Loucy (cell line): Measurements from ENCODE around the gene DAGLB.

Source experiments
- EZH2phosphoT487 ChIP-seq: fragments of 200-600 bp; IDR thresholded peaks from 2 replicates; pipeline ENCODE4 v1.6.1; 2018; ENCODE audit warnings: antibody characterized with exemption, mild to moderate bottlenecking, moderate library complexity, borderline replicate concordance
- TF ChIP-seq, protein P1 (sequence below): fragments of 200-600 bp; sonication (generic); conservative IDR thresholded peaks from 2 replicates; pipeline ENCODE4 v1.5.1; 2014; ENCODE audit warnings: mild to moderate bottlenecking, antibody characterized with exemption, low read length

DNA sequence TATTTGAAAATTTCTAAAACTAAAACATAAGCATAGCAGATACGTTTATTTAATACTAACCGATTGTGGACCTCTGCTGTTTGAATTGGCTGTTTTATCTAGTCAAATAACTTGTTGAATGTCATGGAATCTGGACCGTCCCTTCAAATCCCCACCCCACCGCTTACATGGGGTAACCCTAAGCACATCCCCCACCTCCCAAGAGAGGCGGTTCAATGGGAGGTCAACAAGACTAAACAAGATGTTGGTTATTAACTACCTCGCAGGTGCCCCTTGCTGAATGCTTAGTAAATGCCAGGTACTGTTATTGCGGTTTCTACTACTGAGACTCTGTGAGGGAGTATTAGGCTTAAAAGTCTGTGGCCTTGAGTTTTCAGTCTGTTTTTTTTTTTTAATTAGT, 70.9 kb downstream of the DAGLB start:
- TF ChIP-seq, protein P1, sequence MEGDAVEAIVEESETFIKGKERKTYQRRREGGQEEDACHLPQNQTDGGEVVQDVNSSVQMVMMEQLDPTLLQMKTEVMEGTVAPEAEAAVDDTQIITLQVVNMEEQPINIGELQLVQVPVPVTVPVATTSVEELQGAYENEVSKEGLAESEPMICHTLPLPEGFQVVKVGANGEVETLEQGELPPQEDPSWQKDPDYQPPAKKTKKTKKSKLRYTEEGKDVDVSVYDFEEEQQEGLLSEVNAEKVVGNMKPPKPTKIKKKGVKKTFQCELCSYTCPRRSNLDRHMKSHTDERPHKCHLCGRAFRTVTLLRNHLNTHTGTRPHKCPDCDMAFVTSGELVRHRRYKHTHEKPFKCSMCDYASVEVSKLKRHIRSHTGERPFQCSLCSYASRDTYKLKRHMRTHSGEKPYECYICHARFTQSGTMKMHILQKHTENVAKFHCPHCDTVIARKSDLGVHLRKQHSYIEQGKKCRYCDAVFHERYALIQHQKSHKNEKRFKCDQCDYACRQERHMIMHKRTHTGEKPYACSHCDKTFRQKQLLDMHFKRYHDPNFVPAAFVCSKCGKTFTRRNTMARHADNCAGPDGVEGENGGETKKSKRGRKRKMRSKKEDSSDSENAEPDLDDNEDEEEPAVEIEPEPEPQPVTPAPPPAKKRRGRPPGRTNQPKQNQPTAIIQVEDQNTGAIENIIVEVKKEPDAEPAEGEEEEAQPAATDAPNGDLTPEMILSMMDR, result no peak
- no peak for TF ChIP-seq EZH2phosphoT487
